ENCODE data around the gene OTUD1.
"Not testable (repeated sequence)": the region's sequence is repeated elsewhere in the genome, so short reads cannot be mapped to it uniquely, and the experiment has no call there.

OTUD1 gene

GRCh38 chr10:23438547-23439451 is at the start of gene OTUD1:
OTUD1 (plus strand) TSS chr10:23439075; CDS start chr10:23439458, 383 bp downstream.
- peak; percentile 94 for DNase-seq

GRCh38 chr10:23390408-23390807 is 48.5 kb upstream of the OTUD1 start:
- DNase-seq, result not testable (repeated sequence)

DNA sequence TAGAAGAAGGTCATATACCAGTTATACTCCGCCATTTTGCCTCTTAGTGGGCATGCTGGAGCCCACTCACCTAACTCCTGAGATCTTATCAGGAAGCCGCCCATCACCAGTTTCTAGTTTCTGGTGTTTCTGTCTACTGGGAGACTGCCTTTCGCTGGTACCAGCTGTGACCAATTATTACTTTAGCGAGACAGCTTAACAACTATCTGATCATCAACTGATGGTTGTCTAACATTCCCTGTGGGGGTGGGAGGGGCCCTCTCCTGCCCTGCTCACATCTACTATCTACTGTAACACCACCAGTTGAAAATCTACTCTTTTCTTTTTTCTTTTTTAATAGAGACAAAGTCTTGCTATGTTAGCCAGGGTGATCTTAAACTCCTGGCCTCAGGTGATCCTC is 48.1 kb upstream of the OTUD1 start:
- no peak for DNase-seq

GRCh38 chr10:23391821-23392220 is 47.1 kb upstream of the OTUD1 start:
- no peak for DNase-seq

DNA sequence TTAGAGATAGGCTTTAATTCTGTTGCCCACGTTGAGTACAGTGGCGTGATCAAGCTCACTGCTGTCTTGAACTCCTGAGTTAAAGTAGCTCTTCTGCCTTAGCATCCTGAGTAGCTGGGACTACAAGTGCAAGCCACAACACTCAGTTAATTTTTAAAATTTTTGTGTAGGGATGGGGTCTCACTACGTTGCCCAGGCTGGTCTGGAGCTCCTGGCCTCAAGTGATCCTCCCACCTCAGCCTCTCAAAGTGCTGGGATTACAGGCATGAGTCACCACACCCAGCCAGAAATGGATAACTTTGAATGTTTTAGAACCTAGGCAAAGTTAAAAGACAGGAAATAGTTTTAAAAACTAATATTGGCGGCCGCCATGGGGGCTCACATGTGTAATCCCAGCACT is 43.9 kb upstream of the OTUD1 start:
- no peak for DNase-seq

GRCh38 chr10:23396695-23397094 is 42.2 kb upstream of the OTUD1 start:
- no peak for DNase-seq

DNA sequence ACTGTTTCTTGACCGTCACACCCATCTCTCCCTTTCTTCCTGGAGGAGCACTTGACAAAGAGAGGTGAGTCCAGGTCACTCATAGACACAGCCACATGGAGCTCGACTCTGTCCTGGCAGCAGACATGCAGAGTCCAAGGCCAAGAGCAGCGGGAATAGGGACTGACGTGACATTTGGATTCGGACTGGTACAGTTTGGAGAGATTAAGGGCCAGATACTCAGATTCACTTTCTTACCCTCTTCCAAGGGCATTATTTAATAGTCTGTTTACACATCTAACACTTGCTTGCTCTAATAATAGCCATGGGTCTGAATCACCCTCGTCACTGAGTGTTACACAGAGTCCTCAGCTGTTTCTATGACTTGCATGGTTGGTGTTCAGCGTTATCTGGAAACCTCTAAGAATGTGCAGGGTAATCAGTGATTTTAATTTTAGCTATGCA is 39.2 kb upstream of the OTUD1 start:
- DNase-seq, result no peak

- DNase-seq, result no peak
These were observed 36.0 kb upstream of the OTUD1 start for GRCh38 chr10:23402856-23403255.

DNA sequence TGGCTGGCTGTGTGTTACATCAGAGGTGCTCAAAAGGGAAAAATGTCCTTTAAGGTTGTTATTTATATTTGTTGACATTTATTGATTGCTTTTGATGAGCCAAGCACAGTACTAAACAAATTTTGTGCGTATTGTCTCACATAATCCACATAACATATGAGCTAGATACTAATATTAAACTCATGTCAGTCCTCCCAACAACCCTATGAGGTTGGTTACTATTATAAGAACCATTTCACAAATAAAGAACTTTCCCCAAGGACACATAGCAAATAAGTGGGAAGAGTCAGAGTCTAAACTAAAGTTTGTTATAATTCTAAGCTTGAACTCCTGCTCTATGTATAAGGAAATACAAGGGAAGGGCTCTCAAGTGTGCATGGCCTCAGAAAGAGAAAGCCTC is 35.6 kb upstream of the OTUD1 start:
- no peak for DNase-seq

GRCh38 chr10:23403719-23404118 is 35.2 kb upstream of the OTUD1 start:
- no peak for DNase-seq

DNA sequence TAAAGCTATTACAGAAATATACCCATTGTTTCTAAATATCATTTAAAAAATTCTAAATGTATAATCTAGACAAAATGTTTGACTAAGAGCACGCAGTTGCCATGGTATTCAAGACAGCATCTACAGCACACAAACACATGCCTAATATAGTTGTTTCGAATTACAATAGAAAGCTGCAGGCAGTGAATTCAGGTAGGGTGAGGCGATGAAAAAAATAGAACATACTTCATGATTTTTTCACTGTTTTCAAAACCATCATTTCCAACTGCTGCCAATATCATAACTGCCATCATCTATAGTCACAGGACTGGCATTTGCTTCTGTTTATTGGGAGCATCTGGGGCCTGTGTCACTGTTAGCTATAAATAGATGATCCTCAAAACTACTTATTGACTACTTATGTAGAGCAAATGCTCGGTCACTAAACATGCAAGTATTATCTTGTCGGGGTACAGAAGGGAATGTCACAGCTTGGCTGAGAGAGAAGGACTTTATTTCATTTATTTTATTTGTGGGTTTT is 34.4 kb upstream of the OTUD1 start:
- no peak for DNase-seq

- no peak for DNase-seq
These were observed 33.3 kb upstream of the OTUD1 start for GRCh38 chr10:23405540-23405939.

DNA sequence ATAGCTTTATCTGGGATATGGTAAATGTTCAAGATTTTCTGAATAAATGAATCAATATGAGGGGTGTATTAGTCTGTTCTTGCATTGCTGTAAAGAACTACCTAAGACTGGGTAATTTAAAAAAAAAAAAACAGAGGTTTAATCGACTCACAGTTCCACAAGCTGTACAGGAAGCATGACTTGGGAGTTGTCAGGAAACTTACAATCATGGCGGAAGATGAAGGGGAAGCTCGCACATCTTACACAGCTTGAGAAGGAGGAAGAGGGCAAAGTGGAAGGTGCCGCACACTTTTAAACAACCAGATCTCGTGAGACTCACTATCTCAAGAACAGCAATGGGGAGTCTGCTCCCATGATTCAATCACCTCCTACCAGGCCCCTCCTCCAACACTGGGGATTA is 32.5 kb upstream of the OTUD1 start:
- DNase-seq, result no peak

GRCh38 chr10:23408330-23408976 is 30.4 kb upstream of the OTUD1 start:
- DNase-seq, result no peak

DNA sequence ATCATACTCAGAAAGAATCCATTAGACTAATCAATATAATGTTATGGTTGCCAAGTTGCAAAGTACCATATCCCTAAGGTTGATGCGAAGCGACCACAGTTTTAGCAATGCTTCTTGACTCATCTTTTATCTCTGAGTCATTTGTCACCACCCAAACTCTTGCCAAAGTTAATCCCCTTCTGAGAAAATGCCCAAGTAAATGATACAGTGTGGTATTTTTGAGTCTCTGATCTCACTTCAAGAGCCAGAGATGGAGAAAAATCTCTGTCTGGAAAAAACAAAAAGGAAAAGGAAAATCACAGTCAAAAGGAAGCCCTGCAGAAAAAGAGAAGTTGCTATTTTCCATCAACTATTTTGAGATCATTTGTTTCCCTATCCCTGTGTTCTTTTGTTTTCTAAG is 26.7 kb upstream of the OTUD1 start:
- DNase-seq, result no peak

- DNase-seq, result no peak
These were observed 25.2 kb upstream of the OTUD1 start for GRCh38 chr10:23413629-23414089.

GRCh38 chr10:23414658-23415057 is 24.2 kb upstream of the OTUD1 start:
- no peak for DNase-seq

GRCh38 chr10:23417254-23417653 is 21.6 kb upstream of the OTUD1 start:
- DNase-seq, result no peak

GRCh38 chr10:23418051-23418681 is 20.7 kb upstream of the OTUD1 start:
- DNase-seq, result no peak

DNA sequence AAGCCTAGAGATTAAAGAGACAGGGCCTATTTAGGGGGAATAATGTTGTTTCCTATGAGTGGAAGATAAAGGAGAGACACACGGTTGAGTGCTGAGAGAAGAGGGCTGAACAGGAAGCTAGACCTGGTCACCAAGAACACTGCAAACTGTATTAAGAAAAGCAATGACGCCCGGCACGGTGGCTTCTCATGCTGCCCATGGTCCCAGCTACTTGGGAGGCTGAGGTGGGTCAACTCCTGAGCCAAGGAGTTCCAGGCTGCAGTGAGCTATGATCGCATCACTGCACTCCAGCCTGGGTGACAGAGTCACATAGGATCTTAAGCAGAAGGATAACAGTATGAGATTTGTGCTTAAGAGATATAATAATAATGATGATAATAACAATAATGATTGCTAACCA is 19.7 kb upstream of the OTUD1 start:
- DNase-seq, result no peak

DNA sequence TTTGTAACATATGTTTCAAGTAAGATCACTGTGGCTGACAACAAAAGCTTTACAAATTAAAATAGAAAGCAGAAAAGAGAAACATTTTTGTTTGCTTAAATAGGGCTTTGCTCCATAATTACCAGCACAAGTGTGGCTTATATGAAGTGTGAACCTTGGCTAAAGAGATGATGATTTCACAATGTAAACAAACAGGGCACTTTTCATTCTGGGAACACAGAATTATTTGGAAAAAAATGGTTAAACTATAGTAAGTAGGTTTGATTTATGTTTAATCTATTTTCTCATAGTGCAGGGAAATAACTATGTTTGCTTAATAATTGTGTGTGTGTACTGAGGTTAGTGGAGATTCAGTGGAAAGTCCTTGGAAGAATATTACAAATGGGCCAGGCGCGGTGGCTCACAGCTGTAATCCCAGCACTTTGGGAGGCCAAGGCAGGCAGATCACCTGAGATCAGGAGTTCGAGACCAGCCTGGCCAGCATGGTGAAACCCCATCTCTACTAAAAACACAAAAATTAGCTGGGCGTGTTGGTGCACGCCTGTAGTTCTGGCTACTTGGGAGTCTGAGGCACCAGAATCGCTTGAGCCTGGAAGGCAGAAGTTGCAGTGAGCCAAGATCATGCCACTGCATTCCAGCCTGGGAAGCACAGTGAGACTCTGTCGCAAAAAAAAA is 19.1 kb upstream of the OTUD1 start:
- DNase-seq, result no peak

- no peak for DNase-seq
These were observed 17.5 kb upstream of the OTUD1 start for GRCh38 chr10:23421397-23421796.

DNA sequence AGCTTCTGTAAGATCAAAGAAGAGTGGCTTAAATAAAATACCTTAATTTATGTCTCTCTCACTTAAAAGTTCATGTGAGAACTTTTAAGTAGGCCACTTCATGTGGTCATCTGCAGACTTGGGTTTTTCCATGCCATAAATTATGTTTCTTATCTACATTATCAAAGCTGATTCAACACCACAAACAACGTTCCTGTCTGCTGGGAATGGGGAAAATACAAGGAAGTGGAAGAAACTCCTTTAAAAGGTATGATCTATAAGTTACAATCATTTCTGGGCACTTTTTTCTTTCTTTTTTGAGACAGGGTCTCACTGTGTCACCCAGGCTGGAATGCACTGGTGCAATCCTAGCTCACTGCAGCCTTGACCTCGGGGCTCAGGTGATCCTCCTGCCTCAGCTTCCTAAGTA is 16.9 kb upstream of the OTUD1 start:
- no peak for DNase-seq
